Spleen (tissue), 7 donors: ENCODE results near the gene SASH1.

Experiments
- CTCF ChIP-seq, 11 experiments: fragments of 200-600 bp in 7 of 11; fragments of 450-650 bp in 4 of 11; sonication (generic) in 4 of 11; IDR thresholded peaks in 8 of 11; conservative IDR thresholded peaks in 3 of 11; 1 replicate in 7 of 11; 2 replicates in 4 of 11; pipeline versions ENCODE4 v1.4.0 to v1.8.0; 2016 to 2021; ENCODE audit warnings: antibody characterized with exemption in 11 of 11, inconsistent platforms in 4 of 11, mild to moderate bottlenecking in 1 of 11
- POLR2A ChIP-seq, 3 donors: fragments of 450-650 bp; IDR thresholded peaks; one replicate each; pipeline ENCODE4 v1.5.1; 2017; ENCODE audit warnings: antibody characterized with exemption in 3 of 3, mild to moderate bottlenecking in 1 of 3
- donor health status: DM: no; HTN: no; CAD: no; lungs with moderate emphysema.
- donor health status: DM: no; HTN: no; CAD: no.
- donor health status: DM: no; HTN: no; CAD: no.

- TF ChIP-seq POLR2A (IDR thresholded peaks at IDR 0.05), result no peak
- TF ChIP-seq CTCF (IDR thresholded peaks at IDR 0.05 in 8 of 11, conservative IDR thresholded peaks at IDR 0.05 in 3 of 11), result no peak
These were observed 64.7 kb downstream of the SASH1 start for GRCh38 chr6:148407372-148407771.
